CD4-positive, alpha-beta T cell (primary cell): ENCODE measurements around the gene DESI2. TPM values are rescaled to one million over a fixed set of nuclear protein-coding genes. Genes with fewer than 3 reads are reported as not detected.

Experiments
- ATAC-seq: fragments of 200-7000 bp; cut with Tn5 transposase; one replicate; pipeline ENCODE4 v1.10.0; 2022; ENCODE audit warnings: mild to moderate bottlenecking; ENCODE audit not compliant: poor library complexity
- CTCF ChIA-PET: fragments of 350-600 bp; sonication (Branson Sonifier 250); formaldehyde crosslinking; loops from one replicate; lab custom pipeline; 2021; ENCODE audit warnings: antibody characterized with exemption, inconsistent platforms; lab: Charles Lee
- POLR2A ChIA-PET: fragments of 350-600 bp; sonication (Branson Sonifier 250); formaldehyde crosslinking; loops from one replicate; lab custom pipeline; 2021; ENCODE audit warnings: antibody characterized with exemption, inconsistent platforms; lab: Charles Lee
- DNase-seq, 14 experiments: peaks; one replicate each; pipeline ENCODE4 v3.0.0-alpha.2; 2013 to 2020; ENCODE audit warnings: mixed read lengths in 2 of 14
- H3K27ac ChIP-seq, 2 donors: one replicate each; pipeline versions ENCODE4 v1.5.1 to v1.7.0; 2013; ENCODE audit warnings: low read length in 2 of 2, low read depth in 1 of 2, mild to moderate bottlenecking in 1 of 2
- H3K27me3 ChIP-seq, 2 experiments: 1 replicate in 1 of 2; 2 replicates in 1 of 2; pipeline versions ENCODE4 v1.6.1 to v1.7.0; 2013; ENCODE audit warnings: low read length in 2 of 2, control low read depth in 1 of 2, mild to moderate bottlenecking in 1 of 2, moderate library complexity in 1 of 2; ENCODE audit not compliant: insufficient read depth in 2 of 2, control insufficient read depth in 1 of 2
- H3K36me3 ChIP-seq: one replicate; pipeline ENCODE4 v1.6.1; 2013; ENCODE audit warnings: low read length, control low read depth; ENCODE audit not compliant: insufficient read depth
- H3K4me1 ChIP-seq: one replicate; pipeline ENCODE4 v1.6.1; 2013; ENCODE audit warnings: low read length, control low read depth; ENCODE audit not compliant: insufficient read depth
- H3K4me3 ChIP-seq: one replicate; pipeline ENCODE4 v1.5.1; 2013; ENCODE audit warnings: mild to moderate bottlenecking, low read length, moderate library complexity
- H3K9me3 ChIP-seq, 2 experiments: 1 replicate in 1 of 2; 2 replicates in 1 of 2; pipeline versions ENCODE4 v1.6.1 to v1.7.0; 2013; ENCODE audit warnings: low read length in 2 of 2, mild to moderate bottlenecking in 2 of 2, control low read depth in 1 of 2, moderate library complexity in 1 of 2; ENCODE audit not compliant: control insufficient read depth in 1 of 2, insufficient read depth in 1 of 2
- H3K27ac Mint-ChIP-seq: one replicate; pipeline ENCODE4 v1.8.0; 2020; ENCODE audit warnings: mixed read lengths
- H3K27me3 Mint-ChIP-seq: one replicate; pipeline ENCODE4 v1.8.0; 2021; ENCODE audit warnings: mixed read lengths
- H3K36me3 Mint-ChIP-seq: one replicate; pipeline ENCODE4 v1.8.0; 2021; ENCODE audit warnings: low read depth, mixed read lengths
- H3K4me1 Mint-ChIP-seq: one replicate; pipeline ENCODE4 v1.8.0; 2021; ENCODE audit warnings: low read depth, mixed read lengths
- H3K4me3 Mint-ChIP-seq: one replicate; pipeline ENCODE4 v1.8.0; 2020; ENCODE audit warnings: mild to moderate bottlenecking, mixed read lengths
- H3K9me3 Mint-ChIP-seq: one replicate; pipeline ENCODE4 v1.8.0; 2020; ENCODE audit warnings: mixed read lengths
- intact Hi-C, 2 experiments: fragments of 100-400 bp; cut with DNase I in 1 of 2; cut with micrococcal nuclease in 1 of 2; formaldehyde crosslinking; loops; one replicate each; pipeline versions ENCODE4 v1.15.1 to v1.9.0; 2023 to 2025; cut with DNase I, micrococcal nuclease
- total RNA-seq, 174 experiments: library from RNA in 2 of 174; stranded (reverse) in 2 of 174; gene quantifications; one replicate each; pipeline ENCODE4 v1.2.3 and lab custom pipeline; 2021 to 2026
- TF ChIP-seq, protein P1 (sequence below): fragments of 200-600 bp; IDR thresholded peaks from one replicate; pipeline ENCODE4 v1.8.0; 2022; ENCODE audit warnings: antibody characterized with exemption, mild to moderate bottlenecking

The DESI2 gene
- total RNA-seq, 2 experiments from 2014 or later = 12.9 to 13.7 TPM

DNA sequence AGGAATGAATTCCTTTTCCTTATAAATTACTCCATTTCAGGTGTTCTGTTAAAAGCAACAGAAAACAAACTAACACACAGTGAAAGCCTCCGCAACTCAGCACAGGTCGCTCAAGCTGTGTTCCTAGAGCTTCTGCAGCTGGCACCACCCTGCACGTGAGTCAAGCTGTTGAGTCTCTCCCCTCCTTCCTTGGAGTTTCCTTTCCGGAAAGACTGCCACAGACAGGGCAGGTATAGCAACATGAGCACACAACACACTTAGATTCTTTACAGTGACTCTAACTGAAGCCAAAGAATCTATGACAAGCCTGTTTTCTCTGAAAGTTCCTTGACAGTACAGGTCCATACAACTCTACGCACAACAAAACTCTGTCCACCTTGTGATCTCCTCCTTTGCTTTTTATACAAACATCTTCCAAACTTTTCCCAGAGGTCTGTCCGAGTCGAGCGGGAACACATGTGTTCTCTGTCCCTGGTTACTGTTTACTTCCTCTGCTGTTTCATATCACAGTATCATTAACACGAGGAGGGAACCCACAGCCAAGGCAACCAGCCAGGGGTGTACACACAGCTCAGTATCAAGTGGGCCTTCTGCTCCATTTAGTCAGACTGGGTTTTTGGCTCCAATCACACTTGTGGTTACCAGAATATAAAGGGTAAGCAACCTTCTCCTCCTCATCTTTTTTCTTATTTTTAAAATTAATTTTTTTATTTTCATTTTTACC is 38.7 kb upstream of the DESI2 start:
- ChIA-PET POLR2A (no interaction called here), CTCF (interaction anchor here (1.2 kb wide), 1 partner anchor 11 kb away, joined by 4 read pairs; no protein-coding TSS in a partner anchor)
- ATAC-seq (no peak), DNase-seq (no peak)
- no peaks in the 10 kb centered on the region for H3K4me1 Mint-ChIP-seq
- H3K9me3 ChIP-seq = no peaks in the 10 kb centered on the region
- H3K4me1 ChIP-seq = no peaks in the 10 kb centered on the region
- no peaks in the 10 kb centered on the region for H3K27me3 ChIP-seq
- TF ChIP-seq, protein P1, sequence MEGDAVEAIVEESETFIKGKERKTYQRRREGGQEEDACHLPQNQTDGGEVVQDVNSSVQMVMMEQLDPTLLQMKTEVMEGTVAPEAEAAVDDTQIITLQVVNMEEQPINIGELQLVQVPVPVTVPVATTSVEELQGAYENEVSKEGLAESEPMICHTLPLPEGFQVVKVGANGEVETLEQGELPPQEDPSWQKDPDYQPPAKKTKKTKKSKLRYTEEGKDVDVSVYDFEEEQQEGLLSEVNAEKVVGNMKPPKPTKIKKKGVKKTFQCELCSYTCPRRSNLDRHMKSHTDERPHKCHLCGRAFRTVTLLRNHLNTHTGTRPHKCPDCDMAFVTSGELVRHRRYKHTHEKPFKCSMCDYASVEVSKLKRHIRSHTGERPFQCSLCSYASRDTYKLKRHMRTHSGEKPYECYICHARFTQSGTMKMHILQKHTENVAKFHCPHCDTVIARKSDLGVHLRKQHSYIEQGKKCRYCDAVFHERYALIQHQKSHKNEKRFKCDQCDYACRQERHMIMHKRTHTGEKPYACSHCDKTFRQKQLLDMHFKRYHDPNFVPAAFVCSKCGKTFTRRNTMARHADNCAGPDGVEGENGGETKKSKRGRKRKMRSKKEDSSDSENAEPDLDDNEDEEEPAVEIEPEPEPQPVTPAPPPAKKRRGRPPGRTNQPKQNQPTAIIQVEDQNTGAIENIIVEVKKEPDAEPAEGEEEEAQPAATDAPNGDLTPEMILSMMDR = no peak
- intact Hi-C loops = no loop called here
- H3K36me3 ChIP-seq = no peaks in the 10 kb centered on the region
- H3K27me3 Mint-ChIP-seq = no peaks in the 10 kb centered on the region
- H3K36me3 Mint-ChIP-seq = no peaks in the 10 kb centered on the region
- no peaks in the 10 kb centered on the region for H3K9me3 Mint-ChIP-seq
- no peak overlapping the region for H3K27ac Mint-ChIP-seq
- H3K4me3 Mint-ChIP-seq = no peak overlapping the region
- no peak overlapping the region for H3K4me3 ChIP-seq
- H3K27ac ChIP-seq = no peak overlapping the region

DNA sequence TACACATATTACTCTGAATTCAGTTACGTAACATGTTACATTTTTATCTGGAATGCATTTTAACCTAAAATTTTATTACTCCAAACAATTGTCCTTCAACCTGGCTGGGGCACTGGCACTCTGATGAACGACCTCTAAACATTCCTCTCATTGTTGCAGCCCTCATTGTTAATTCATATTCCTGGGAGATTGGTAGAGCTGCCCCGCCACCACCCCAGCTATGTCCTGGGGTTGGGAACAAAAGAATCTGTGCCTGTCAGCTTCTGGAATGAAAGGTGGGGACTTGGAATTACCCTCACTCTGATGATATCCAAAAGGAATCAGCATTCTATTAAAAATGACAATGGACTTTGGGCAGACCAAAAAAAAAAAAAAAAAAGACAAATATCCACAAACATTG is 38.0 kb upstream of the DESI2 start:
- H3K9me3 ChIP-seq = no peaks in the 10 kb centered on the region
- CTCF ChIA-PET = interaction anchor here (1.2 kb wide), 1 partner anchor 11 kb away, joined by 4 read pairs; no protein-coding TSS in a partner anchor

DNA sequence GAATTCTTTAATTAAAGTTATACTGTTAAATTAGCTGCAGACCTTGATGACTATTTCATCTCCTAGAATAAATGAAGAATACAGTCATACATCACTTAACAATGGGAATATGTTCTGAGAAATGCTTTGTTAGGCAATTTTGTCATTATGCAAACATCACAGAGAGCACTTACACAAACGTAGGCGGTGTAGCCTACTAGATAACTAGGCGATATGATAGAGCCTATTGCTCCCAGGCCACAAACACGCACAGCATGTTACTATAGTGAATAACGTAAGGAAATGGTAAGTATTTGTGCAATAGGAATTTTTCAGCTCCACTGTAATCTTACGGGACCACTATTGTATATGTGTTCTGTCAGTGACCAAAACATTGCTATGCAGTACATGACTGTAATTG is 37.6 kb upstream of the DESI2 start:
- ChIA-PET CTCF (interaction anchor here (1.2 kb wide), 1 partner anchor 12 kb away, joined by 4 read pairs; no protein-coding TSS in a partner anchor), POLR2A (no interaction called here)
- H3K9me3 ChIP-seq = no peaks in the 10 kb centered on the region
- H3K27ac ChIP-seq = no peak overlapping the region
- H3K36me3 Mint-ChIP-seq = no peaks in the 10 kb centered on the region
- no peak for DNase-seq
- no peak overlapping the region for H3K27ac Mint-ChIP-seq
- no peaks in the 10 kb centered on the region for H3K27me3 Mint-ChIP-seq
- no peaks in the 10 kb centered on the region for H3K36me3 ChIP-seq
- no peak overlapping the region for H3K4me3 Mint-ChIP-seq
- no peaks in the 10 kb centered on the region for H3K27me3 ChIP-seq
- H3K4me1 Mint-ChIP-seq = no peaks in the 10 kb centered on the region
- ATAC-seq = no peak
- no peak overlapping the region for H3K4me3 ChIP-seq
- intact Hi-C loops = no loop called here
- TF ChIP-seq, protein P1 = no peak
- no peaks in the 10 kb centered on the region for H3K4me1 ChIP-seq
- no peaks in the 10 kb centered on the region for H3K9me3 Mint-ChIP-seq

More for the DNA sequence above, 38.0 kb upstream of the DESI2 start:
- H3K27me3 Mint-ChIP-seq = no peaks in the 10 kb centered on the region
- intact Hi-C loops = no loop called here
- H3K4me3 Mint-ChIP-seq = no peak overlapping the region
- H3K36me3 Mint-ChIP-seq = no peaks in the 10 kb centered on the region
- H3K9me3 Mint-ChIP-seq = no peaks in the 10 kb centered on the region
- Histone ChIP-seq H3K4me1 (no peaks in the 10 kb centered on the region), H3K36me3 (no peaks in the 10 kb centered on the region), H3K27me3 (no peaks in the 10 kb centered on the region), H3K4me3 (no peak overlapping the region), H3K27ac (no peak overlapping the region)
- DNase-seq (no peak), ATAC-seq (no peak)
- no peaks in the 10 kb centered on the region for H3K4me1 Mint-ChIP-seq
- TF ChIP-seq, protein P1 = no peak
- POLR2A ChIA-PET = no interaction called here
- H3K27ac Mint-ChIP-seq = no peak overlapping the region
